ENCODE results near the gene CLCA4.

Gene CLCA4, protein sequence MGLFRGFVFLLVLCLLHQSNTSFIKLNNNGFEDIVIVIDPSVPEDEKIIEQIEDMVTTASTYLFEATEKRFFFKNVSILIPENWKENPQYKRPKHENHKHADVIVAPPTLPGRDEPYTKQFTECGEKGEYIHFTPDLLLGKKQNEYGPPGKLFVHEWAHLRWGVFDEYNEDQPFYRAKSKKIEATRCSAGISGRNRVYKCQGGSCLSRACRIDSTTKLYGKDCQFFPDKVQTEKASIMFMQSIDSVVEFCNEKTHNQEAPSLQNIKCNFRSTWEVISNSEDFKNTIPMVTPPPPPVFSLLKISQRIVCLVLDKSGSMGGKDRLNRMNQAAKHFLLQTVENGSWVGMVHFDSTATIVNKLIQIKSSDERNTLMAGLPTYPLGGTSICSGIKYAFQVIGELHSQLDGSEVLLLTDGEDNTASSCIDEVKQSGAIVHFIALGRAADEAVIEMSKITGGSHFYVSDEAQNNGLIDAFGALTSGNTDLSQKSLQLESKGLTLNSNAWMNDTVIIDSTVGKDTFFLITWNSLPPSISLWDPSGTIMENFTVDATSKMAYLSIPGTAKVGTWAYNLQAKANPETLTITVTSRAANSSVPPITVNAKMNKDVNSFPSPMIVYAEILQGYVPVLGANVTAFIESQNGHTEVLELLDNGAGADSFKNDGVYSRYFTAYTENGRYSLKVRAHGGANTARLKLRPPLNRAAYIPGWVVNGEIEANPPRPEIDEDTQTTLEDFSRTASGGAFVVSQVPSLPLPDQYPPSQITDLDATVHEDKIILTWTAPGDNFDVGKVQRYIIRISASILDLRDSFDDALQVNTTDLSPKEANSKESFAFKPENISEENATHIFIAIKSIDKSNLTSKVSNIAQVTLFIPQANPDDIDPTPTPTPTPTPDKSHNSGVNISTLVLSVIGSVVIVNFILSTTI

DNA sequence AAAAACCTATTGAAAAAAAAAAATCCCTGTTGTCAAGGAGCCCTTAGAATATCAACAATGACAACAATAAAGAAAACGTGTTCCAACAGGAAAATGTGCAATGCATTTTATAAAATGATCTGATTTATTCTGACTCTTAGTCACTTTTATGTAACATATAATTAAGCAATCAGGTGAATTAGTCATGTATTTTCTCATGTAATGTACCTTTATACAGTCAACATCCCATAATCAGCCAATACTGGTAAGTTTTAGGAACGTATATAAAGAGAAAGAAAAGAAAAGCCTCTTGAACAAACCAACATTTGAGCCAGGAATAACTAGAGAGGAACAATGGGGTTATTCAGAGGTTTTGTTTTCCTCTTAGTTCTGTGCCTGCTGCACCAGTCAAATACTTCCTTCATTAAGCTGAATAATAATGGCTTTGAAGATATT is at the start of gene CLCA4:
Gene CLCA4, plus strand, starts transcription at position 292 of the 435 bp plus-strand sequence. Its CDS starts 42 bp downstream, at position 334.
- no peak for ATAC-seq
- TF ChIP-seq ZNF8 (CRISPR knock-in tag; IDR thresholded peaks at IDR 0.05) (no peak), PPARA (CRISPR knock-in tag; IDR thresholded peaks at IDR 0.05; ENCODE audit: borderline replicate concordance) (no peak), ISL1 (CRISPR knock-in tag; IDR thresholded peaks at IDR 0.05) (no peak), SNAI2 (CRISPR knock-in tag; IDR thresholded peaks at IDR 0.05) (no peak), RARB (CRISPR knock-in tag; IDR thresholded peaks at IDR 0.05) (no peak), TCF4 (CRISPR knock-in tag; IDR thresholded peaks at IDR 0.05; ENCODE audit: borderline replicate concordance) (no peak), TOX (CRISPR knock-in tag; IDR thresholded peaks at IDR 0.05; ENCODE audit: borderline replicate concordance) (no peak), OSR1 (CRISPR knock-in tag; IDR thresholded peaks at IDR 0.05) (no peak), ARNTL (CRISPR knock-in tag; IDR thresholded peaks at IDR 0.05; ENCODE audit: borderline replicate concordance, low read depth) (no peak), ZFP30 (CRISPR knock-in tag; IDR thresholded peaks at IDR 0.05) (no peak), CSDC2 (CRISPR knock-in tag; IDR thresholded peaks at IDR 0.05) (no peak), TSHZ2 (CRISPR knock-in tag; IDR thresholded peaks at IDR 0.05) (no peak)
- TF ChIP-seq, protein P1, sequence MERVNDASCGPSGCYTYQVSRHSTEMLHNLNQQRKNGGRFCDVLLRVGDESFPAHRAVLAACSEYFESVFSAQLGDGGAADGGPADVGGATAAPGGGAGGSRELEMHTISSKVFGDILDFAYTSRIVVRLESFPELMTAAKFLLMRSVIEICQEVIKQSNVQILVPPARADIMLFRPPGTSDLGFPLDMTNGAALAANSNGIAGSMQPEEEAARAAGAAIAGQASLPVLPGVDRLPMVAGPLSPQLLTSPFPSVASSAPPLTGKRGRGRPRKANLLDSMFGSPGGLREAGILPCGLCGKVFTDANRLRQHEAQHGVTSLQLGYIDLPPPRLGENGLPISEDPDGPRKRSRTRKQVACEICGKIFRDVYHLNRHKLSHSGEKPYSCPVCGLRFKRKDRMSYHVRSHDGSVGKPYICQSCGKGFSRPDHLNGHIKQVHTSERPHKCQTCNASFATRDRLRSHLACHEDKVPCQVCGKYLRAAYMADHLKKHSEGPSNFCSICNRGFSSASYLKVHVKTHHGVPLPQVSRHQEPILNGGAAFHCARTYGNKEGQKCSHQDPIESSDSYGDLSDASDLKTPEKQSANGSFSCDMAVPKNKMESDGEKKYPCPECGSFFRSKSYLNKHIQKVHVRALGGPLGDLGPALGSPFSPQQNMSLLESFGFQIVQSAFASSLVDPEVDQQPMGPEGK (CRISPR knock-in tag; IDR thresholded peaks at IDR 0.05; ENCODE audit: borderline replicate concordance), result no peak

DNA sequence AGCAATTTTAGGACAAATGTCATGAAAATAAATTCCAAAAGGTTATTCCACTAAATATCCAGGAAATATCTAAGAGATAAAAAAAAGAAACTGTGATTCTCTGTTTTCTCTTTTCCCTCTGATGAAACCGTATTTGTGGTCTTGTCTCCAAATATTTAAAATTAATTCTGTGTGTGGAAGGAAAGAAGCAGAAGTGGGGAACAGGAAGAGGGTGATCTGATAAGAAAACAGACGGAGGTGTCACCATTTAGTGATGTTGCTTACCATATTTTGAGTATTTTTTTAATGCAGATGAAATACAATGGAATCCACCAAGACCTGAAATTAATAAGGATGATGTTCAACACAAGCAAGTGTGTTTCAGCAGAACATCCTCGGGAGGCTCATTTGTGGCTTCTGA is 48.6 kb upstream of the CLCA4 start:
- no peak for ATAC-seq
- TF ChIP-seq TCF4 (CRISPR knock-in tag; IDR thresholded peaks at IDR 0.05; ENCODE audit: borderline replicate concordance), result no peak
- no peak for TF ChIP-seq ZNF565 (CRISPR knock-in tag; conservative IDR thresholded peaks at IDR 0.05; ENCODE audit: low read depth)
- no peak for TF ChIP-seq ZC3H10 (CRISPR knock-in tag; IDR thresholded peaks at IDR 0.05)
- no peak for TF ChIP-seq BACH2 (CRISPR knock-in tag; IDR thresholded peaks at IDR 0.05; ENCODE audit: borderline replicate concordance)
- TF ChIP-seq ZFP30 (CRISPR knock-in tag; IDR thresholded peaks at IDR 0.05), result no peak
- no peak for TF ChIP-seq CSDC2 (CRISPR knock-in tag; IDR thresholded peaks at IDR 0.05)
- no peak for TF ChIP-seq PPARA (CRISPR knock-in tag; IDR thresholded peaks at IDR 0.05; ENCODE audit: borderline replicate concordance)
- no peak for TF ChIP-seq TOX (CRISPR knock-in tag; IDR thresholded peaks at IDR 0.05; ENCODE audit: borderline replicate concordance)
- TF ChIP-seq OSR1 (CRISPR knock-in tag; IDR thresholded peaks at IDR 0.05), result no peak
- no peak for TF ChIP-seq ARNTL (CRISPR knock-in tag; IDR thresholded peaks at IDR 0.05; ENCODE audit: borderline replicate concordance, low read depth)
- no peak for TF ChIP-seq SNAI2 (CRISPR knock-in tag; IDR thresholded peaks at IDR 0.05)
- TF ChIP-seq ZFP3 (CRISPR knock-in tag; IDR thresholded peaks at IDR 0.05), result no peak
- no peak for TF ChIP-seq GLIS3 (CRISPR knock-in tag; IDR thresholded peaks at IDR 0.05)

DNA sequence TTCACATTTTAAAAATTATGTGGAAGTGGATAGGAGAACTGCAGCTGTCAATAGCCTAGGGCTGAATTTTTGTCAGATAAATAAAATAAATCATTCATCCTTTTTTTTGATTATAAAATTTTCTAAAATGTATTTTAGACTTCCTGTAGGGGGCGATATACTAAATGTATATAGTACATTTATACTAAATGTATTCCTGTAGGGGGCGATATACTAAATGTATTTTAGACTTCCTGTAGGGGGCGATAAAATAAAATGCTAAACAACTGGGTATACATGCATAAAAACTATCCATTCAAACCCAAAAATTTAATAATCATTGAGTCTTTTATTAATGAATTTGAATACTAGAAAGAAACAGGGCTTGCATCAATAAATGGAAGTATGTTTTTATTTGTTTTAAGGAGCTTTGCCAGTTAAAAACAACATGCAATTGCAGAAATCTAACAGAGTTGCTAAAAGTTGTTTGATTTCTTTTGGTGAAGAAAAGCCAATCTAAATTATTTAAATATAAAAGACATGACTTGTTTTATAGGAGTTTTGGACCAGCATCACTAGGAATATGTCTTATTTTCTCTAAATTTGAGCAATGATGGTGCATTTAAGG is 46.8 kb upstream of the CLCA4 start:
- TF ChIP-seq, protein P2, sequence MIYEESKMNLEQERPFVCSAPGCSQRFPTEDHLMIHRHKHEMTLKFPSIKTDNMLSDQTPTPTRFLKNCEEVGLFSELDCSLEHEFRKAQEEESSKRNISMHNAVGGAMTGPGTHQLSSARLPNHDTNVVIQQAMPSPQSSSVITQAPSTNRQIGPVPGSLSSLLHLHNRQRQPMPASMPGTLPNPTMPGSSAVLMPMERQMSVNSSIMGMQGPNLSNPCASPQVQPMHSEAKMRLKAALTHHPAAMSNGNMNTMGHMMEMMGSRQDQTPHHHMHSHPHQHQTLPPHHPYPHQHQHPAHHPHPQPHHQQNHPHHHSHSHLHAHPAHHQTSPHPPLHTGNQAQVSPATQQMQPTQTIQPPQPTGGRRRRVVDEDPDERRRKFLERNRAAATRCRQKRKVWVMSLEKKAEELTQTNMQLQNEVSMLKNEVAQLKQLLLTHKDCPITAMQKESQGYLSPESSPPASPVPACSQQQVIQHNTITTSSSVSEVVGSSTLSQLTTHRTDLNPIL (CRISPR knock-in tag; IDR thresholded peaks at IDR 0.05; ENCODE audit: low read depth), result no peak
- no peak for TF ChIP-seq CSDC2 (CRISPR knock-in tag; IDR thresholded peaks at IDR 0.05)
- TF ChIP-seq GLIS3 (CRISPR knock-in tag; IDR thresholded peaks at IDR 0.05), result no peak
- TF ChIP-seq ZNF8 (CRISPR knock-in tag; IDR thresholded peaks at IDR 0.05), result no peak
- TF ChIP-seq TSHZ2 (CRISPR knock-in tag; IDR thresholded peaks at IDR 0.05), result no peak
- no peak for TF ChIP-seq ARNTL (CRISPR knock-in tag; IDR thresholded peaks at IDR 0.05; ENCODE audit: borderline replicate concordance, low read depth)
- TF ChIP-seq RARB (CRISPR knock-in tag; IDR thresholded peaks at IDR 0.05), result no peak
- no peak for TF ChIP-seq OSR1 (CRISPR knock-in tag; IDR thresholded peaks at IDR 0.05)
- no peak for TF ChIP-seq BACH2 (CRISPR knock-in tag; IDR thresholded peaks at IDR 0.05; ENCODE audit: borderline replicate concordance)
- TF ChIP-seq ZC3H10 (CRISPR knock-in tag; IDR thresholded peaks at IDR 0.05), result no peak
- TF ChIP-seq SNAI2 (CRISPR knock-in tag; IDR thresholded peaks at IDR 0.05), result no peak
- TF ChIP-seq TOX (CRISPR knock-in tag; IDR thresholded peaks at IDR 0.05; ENCODE audit: borderline replicate concordance), result no peak
- TF ChIP-seq ZNF70 (CRISPR knock-in tag; IDR thresholded peaks at IDR 0.05), result no peak
- no peak for TF ChIP-seq PPARA (CRISPR knock-in tag; IDR thresholded peaks at IDR 0.05; ENCODE audit: borderline replicate concordance)
- no peak for TF ChIP-seq ZFP3 (CRISPR knock-in tag; IDR thresholded peaks at IDR 0.05)
- no peak; the same call in 2 of the 3 replicates for ATAC-seq

Data from SK-N-SH treated with all-trans-retinoic acid at 6 μM for 48 hours (cell line).